ENCODE measurements around the gene EIPR1.

Gene EIPR1

GRCh38 chr2:3243804-3244203, 133.8 kb downstream of the EIPR1 start:
- no peak for DNase-seq

- peak; percentile 59 for DNase-seq
Measured at GRCh38 chr2:3242747-3243369, 134.8 kb downstream of the EIPR1 start.

GRCh38 chr2:3241971-3242746, 135.5 kb downstream of the EIPR1 start:
- no peak for DNase-seq

- peak; percentile 10 for DNase-seq
Measured at GRCh38 chr2:3238951-3239841, 138.4 kb downstream of the EIPR1 start.

- DNase-seq: no peak
Measured at GRCh38 chr2:3236300-3237045, 141.1 kb downstream of the EIPR1 start.

GRCh38 chr2:3233877-3234276, 143.7 kb downstream of the EIPR1 start:
- no peak for DNase-seq

- no peak for DNase-seq
Measured at GRCh38 chr2:3229221-3229620, 148.4 kb downstream of the EIPR1 start.

- no peak for DNase-seq
Measured at GRCh38 chr2:3224681-3225080, 152.9 kb downstream of the EIPR1 start.

- peak; percentile 82 for DNase-seq
Measured at GRCh38 chr2:3223080-3223923, 154.3 kb downstream of the EIPR1 start.

- DNase-seq: peak; percentile 75
Measured at GRCh38 chr2:3222636-3223035, 155.0 kb downstream of the EIPR1 start.

GRCh38 chr2:3219536-3219935, 158.1 kb downstream of the EIPR1 start:
- DNase-seq: no peak

- peak; percentile 10 for DNase-seq
Measured at GRCh38 chr2:3217646-3218045, 160.0 kb downstream of the EIPR1 start.

- no peak for DNase-seq
Measured at GRCh38 chr2:3216841-3217495, 160.7 kb downstream of the EIPR1 start.

GRCh38 chr2:3214806-3215404, 162.7 kb downstream of the EIPR1 start:
- DNase-seq: no peak

- DNase-seq: no peak
Measured at GRCh38 chr2:3214065-3214464, 163.6 kb downstream of the EIPR1 start.

GRCh38 chr2:3212984-3213383, 164.6 kb downstream of the EIPR1 start:
- no peak for DNase-seq

- DNase-seq: no peak
Measured at GRCh38 chr2:3212061-3212362, 165.6 kb downstream of the EIPR1 start.

- no peak for DNase-seq
Measured at GRCh38 chr2:3211256-3212060, 166.2 kb downstream of the EIPR1 start.

GRCh38 chr2:3210257-3210656, 167.4 kb downstream of the EIPR1 start:
- DNase-seq: no peak

- no peak for DNase-seq
Measured at GRCh38 chr2:3209258-3209657, 168.4 kb downstream of the EIPR1 start.
